Measurements from ENCODE around the gene UVRAG.
A peak's percentile ranks its signal among the peaks of the same experiment; 100 is the strongest.
"Not testable (repeated sequence)": the region's sequence is repeated elsewhere in the genome, so short reads cannot be mapped to it uniquely, and the experiment has no call there.

Gene UVRAG

GRCh38 chr11:75845324-75845723 is 30.3 kb downstream of the UVRAG start:
- no peak for DNase-seq (ENCODE audit: low read depth in 2 of 2)

GRCh38 chr11:75849894-75850293 is 34.9 kb downstream of the UVRAG start:
- no peak for DNase-seq (ENCODE audit: low read depth in 2 of 2)

- DNase-seq (ENCODE audit: low read depth in 2 of 2), result no peak
Observed at GRCh38 chr11:75850787-75851186, 35.8 kb downstream of the UVRAG start.

GRCh38 chr11:75851203-75851602 is 36.2 kb downstream of the UVRAG start:
- no peak for DNase-seq (ENCODE audit: low read depth in 2 of 2)

- no peak for DNase-seq (ENCODE audit: low read depth in 2 of 2)
Observed at GRCh38 chr11:75852406-75853017, 37.5 kb downstream of the UVRAG start.

- DNase-seq (ENCODE audit: low read depth in 2 of 2), result not testable (repeated sequence)
Observed at GRCh38 chr11:75853563-75853962, 38.6 kb downstream of the UVRAG start.

- DNase-seq (ENCODE audit: low read depth in 2 of 2), result no peak
Observed at GRCh38 chr11:75853971-75854370, 39.0 kb downstream of the UVRAG start.

- DNase-seq (ENCODE audit: low read depth in 2 of 2), result no peak
Observed at GRCh38 chr11:75855206-75855605, 40.2 kb downstream of the UVRAG start.

- DNase-seq (ENCODE audit: low read depth in 2 of 2), result no peak
Observed at GRCh38 chr11:75856912-75857311, 41.9 kb downstream of the UVRAG start.

GRCh38 chr11:75858042-75858441 is 43.0 kb downstream of the UVRAG start:
- DNase-seq (ENCODE audit: low read depth in 2 of 2), result no peak

- no peak for DNase-seq (ENCODE audit: low read depth in 2 of 2)
Observed at GRCh38 chr11:75858613-75859012, 43.6 kb downstream of the UVRAG start.

GRCh38 chr11:75859614-75860013 is 44.6 kb downstream of the UVRAG start:
- DNase-seq (ENCODE audit: low read depth in 2 of 2), result no peak

GRCh38 chr11:75862437-75862836 is 47.4 kb downstream of the UVRAG start:
- no peak for DNase-seq (ENCODE audit: low read depth in 2 of 2)

GRCh38 chr11:75867778-75868374 is 52.9 kb downstream of the UVRAG start:
- DNase-seq (ENCODE audit: low read depth in 2 of 2), result peak in 1 of 2 donors; percentile 2

- no peak for DNase-seq (ENCODE audit: low read depth in 2 of 2)
Observed at GRCh38 chr11:75868990-75869389, 54.0 kb downstream of the UVRAG start.

GRCh38 chr11:75869661-75870455 is 54.8 kb downstream of the UVRAG start:
- DNase-seq (ENCODE audit: low read depth in 2 of 2), result no peak

GRCh38 chr11:75872887-75873416 is 57.9 kb downstream of the UVRAG start:
- DNase-seq (ENCODE audit: low read depth in 2 of 2), result no peak

GRCh38 chr11:75873417-75874221 is 58.6 kb downstream of the UVRAG start:
- DNase-seq (ENCODE audit: low read depth in 2 of 2), result no peak

GRCh38 chr11:75874684-75875341 is 59.8 kb downstream of the UVRAG start:
- DNase-seq (ENCODE audit: low read depth in 2 of 2), result no peak

GRCh38 chr11:75877327-75877726 is 62.3 kb downstream of the UVRAG start:
- DNase-seq (ENCODE audit: low read depth in 2 of 2), result not testable (repeated sequence)

- DNase-seq (ENCODE audit: low read depth in 2 of 2), result not testable (repeated sequence)
Observed at GRCh38 chr11:75877931-75878330, 62.9 kb downstream of the UVRAG start.
